Astrocyte (in vitro differentiated cells and primary cell): ENCODE data around the gene MPZL1. TPM values are rescaled to one million over a fixed set of nuclear protein-coding genes. Genes with fewer than 3 reads are reported as not detected.

Experiments used
- DNase-seq: peaks from one replicate; pipeline ENCODE4 v3.0.0-alpha.2; 2010; ENCODE audit warnings: low read depth
- FAIRE-seq: peaks from 2 replicates; lab custom pipeline; 2011; peaks lifted over from hg19 to GRCh38; lab: Jason Lieb, UNC
- H2AFZ ChIP-seq: 2 replicates; pipeline ENCODE4 v1.6.0; 2012; ENCODE audit warnings: low read depth, low read length, inconsistent platforms
- H3K27ac ChIP-seq: 2 replicates; pipeline ENCODE4 v1.5.1; 2011; ENCODE audit warnings: low read depth, low read length, inconsistent platforms
- H3K27me3 ChIP-seq: 2 replicates; pipeline ENCODE4 v1.6.0; 2011; ENCODE audit warnings: low read length, inconsistent platforms; ENCODE audit not compliant: insufficient read depth
- H3K36me3 ChIP-seq: 2 replicates; pipeline ENCODE4 v1.5.1; 2011; ENCODE audit warnings: low read length, inconsistent platforms; ENCODE audit not compliant: insufficient read depth
- H3K4me1 ChIP-seq: 2 replicates; pipeline ENCODE4 v1.5.1; 2011; ENCODE audit warnings: low read length, inconsistent platforms; ENCODE audit not compliant: insufficient read depth
- H3K4me2 ChIP-seq: 2 replicates; pipeline ENCODE4 v1.6.0; 2012; ENCODE audit warnings: low read length, inconsistent platforms
- H3K4me3 ChIP-seq: 2 replicates; pipeline ENCODE4 v1.5.1; 2011; ENCODE audit warnings: low read depth, mild to moderate bottlenecking, low read length, inconsistent platforms; ENCODE audit not compliant: insufficient read depth
- H3K79me2 ChIP-seq: 2 replicates; pipeline ENCODE4 v1.6.0; 2012; ENCODE audit warnings: mild to moderate bottlenecking, low read length, inconsistent platforms; ENCODE audit not compliant: insufficient read depth
- H3K9ac ChIP-seq: 2 replicates; pipeline ENCODE4 v1.6.0; 2012; ENCODE audit warnings: mild to moderate bottlenecking, low read length, inconsistent platforms
- H3K9me3 ChIP-seq: 2 replicates; pipeline ENCODE4 v1.5.1; 2012; ENCODE audit warnings: low read depth, mild to moderate bottlenecking, low read length, inconsistent platforms; ENCODE audit not compliant: insufficient read depth
- H4K20me1 ChIP-seq: 2 replicates; pipeline ENCODE4 v1.6.0; 2012; ENCODE audit warnings: low read length, inconsistent platforms; ENCODE audit not compliant: insufficient read depth
- H3K27ac Mint-ChIP-seq: one replicate; pipeline ENCODE4 v1.8.0; 2021; ENCODE audit warnings: mild to moderate bottlenecking, mixed read lengths; ENCODE audit not compliant: unreplicated experiment
- H3K27me3 Mint-ChIP-seq: one replicate; pipeline ENCODE4 v1.8.0; 2021; ENCODE audit warnings: low read depth, mixed read lengths; ENCODE audit not compliant: unreplicated experiment
- H3K36me3 Mint-ChIP-seq: one replicate; pipeline ENCODE4 v1.8.0; 2021; ENCODE audit warnings: low read depth, mixed read lengths; ENCODE audit not compliant: unreplicated experiment
- H3K4me1 Mint-ChIP-seq: one replicate; pipeline ENCODE4 v1.8.0; 2021; ENCODE audit warnings: low read depth, mixed read lengths; ENCODE audit not compliant: unreplicated experiment
- H3K4me3 Mint-ChIP-seq: one replicate; pipeline ENCODE4 v1.8.0; 2021; ENCODE audit warnings: mild to moderate bottlenecking, moderate library complexity, mixed read lengths; ENCODE audit not compliant: unreplicated experiment
- H3K9me3 Mint-ChIP-seq: one replicate; pipeline ENCODE4 v1.8.0; 2021; ENCODE audit warnings: mild to moderate bottlenecking, mixed read lengths; ENCODE audit not compliant: unreplicated experiment
- CTCF ChIP-seq: IDR thresholded peaks from 2 replicates; pipeline ENCODE4 v1.5.1; 2011; ENCODE audit warnings: low read depth, mild to moderate bottlenecking, inconsistent platforms, low read length, moderate library complexity; ENCODE audit not compliant: insufficient read depth
- EZH2 ChIP-seq: IDR thresholded peaks from 2 replicates; pipeline ENCODE4 v1.6.1; 2012; ENCODE audit warnings: mild to moderate bottlenecking, low read length, inconsistent platforms; ENCODE audit not compliant: insufficient read depth
- total RNA-seq: library from RNA; stranded (reverse); gene quantifications from 2 replicates; pipeline ENCODE4 v1.2.1, GENCODE V29; 2021

Gene MPZL1
- total RNA-seq, 1 donor from 2014 or later: 240 TPM

- H3K27ac ChIP-seq: no peak overlapping the region
- no peaks in the 10 kb centered on the region for H3K36me3 ChIP-seq
- no peak for TF ChIP-seq EZH2
- no peak for TF ChIP-seq CTCF
- H3K4me2 ChIP-seq: no peak overlapping the region
- H3K36me3 Mint-ChIP-seq: peaks cover 10% of the 10 kb centered on the region
- peaks cover 32% of the 10 kb centered on the region for H3K4me1 Mint-ChIP-seq
- H3K27me3 Mint-ChIP-seq: no peaks in the 10 kb centered on the region
- H3K4me1 ChIP-seq: peaks cover 19% of the 10 kb centered on the region
- no peak overlapping the region for H3K4me3 Mint-ChIP-seq
- no peak overlapping the region for H3K9ac ChIP-seq
- H3K27ac Mint-ChIP-seq: no peak overlapping the region
- H2AFZ ChIP-seq: no peak overlapping the region
- H3K9me3 Mint-ChIP-seq: no peaks in the 10 kb centered on the region
- no peak overlapping the region for H3K4me3 ChIP-seq
- FAIRE-seq (no peak), DNase-seq (no peak)
- peaks cover 3% of the 10 kb centered on the region for H4K20me1 ChIP-seq
- H3K27me3 ChIP-seq: no peaks in the 10 kb centered on the region
- H3K79me2 ChIP-seq: no peaks in the 10 kb centered on the region
- no peaks in the 10 kb centered on the region for H3K9me3 ChIP-seq
Measured at GRCh38 chr1:167799747-167800146, 78.0 kb downstream of the MPZL1 start.

GRCh38 chr1:167800251-167800650 lies 78.5 kb downstream of the MPZL1 start:
- DNase-seq: no peak
- Histone ChIP-seq H3K27ac (no peak overlapping the region), H3K4me1 (peaks cover 19% of the 10 kb centered on the region), H3K4me2 (no peak overlapping the region), H2AFZ (no peak overlapping the region), H3K9me3 (no peaks in the 10 kb centered on the region), H3K79me2 (no peaks in the 10 kb centered on the region), H3K36me3 (no peaks in the 10 kb centered on the region), H3K27me3 (no peaks in the 10 kb centered on the region), H3K4me3 (no peak overlapping the region), H4K20me1 (peaks cover 3% of the 10 kb centered on the region), H3K9ac (no peak overlapping the region)
- Mint-ChIP-seq H3K9me3 (no peaks in the 10 kb centered on the region), H3K27me3 (no peaks in the 10 kb centered on the region), H3K36me3 (peaks cover 10% of the 10 kb centered on the region), H3K4me1 (peaks cover 35% of the 10 kb centered on the region), H3K4me3 (no peak overlapping the region), H3K27ac (no peak overlapping the region)
- no peak for FAIRE-seq
- no peak for TF ChIP-seq CTCF
- TF ChIP-seq EZH2: no peak

GRCh38 chr1:167802235-167802634 lies 80.5 kb downstream of the MPZL1 start:
- peaks cover 25% of the 10 kb centered on the region for H3K4me1 Mint-ChIP-seq
- H3K4me3 ChIP-seq: no peak overlapping the region
- no peak overlapping the region for H3K4me2 ChIP-seq
- no peak overlapping the region for H2AFZ ChIP-seq
- no peaks in the 10 kb centered on the region for H3K36me3 ChIP-seq
- no peaks in the 10 kb centered on the region for H3K27me3 ChIP-seq
- H3K27ac ChIP-seq: no peak overlapping the region
- H3K9me3 Mint-ChIP-seq: peaks cover 2% of the 10 kb centered on the region
- H3K79me2 ChIP-seq: no peaks in the 10 kb centered on the region
- H3K27me3 Mint-ChIP-seq: no peaks in the 10 kb centered on the region
- H3K27ac Mint-ChIP-seq: no peak overlapping the region
- H3K9ac ChIP-seq: no peak overlapping the region
- H3K36me3 Mint-ChIP-seq: peaks cover 13% of the 10 kb centered on the region
- DNase-seq: no peak
- H3K9me3 ChIP-seq: no peaks in the 10 kb centered on the region
- peaks cover 5% of the 10 kb centered on the region for H3K4me1 ChIP-seq
- TF ChIP-seq CTCF (no peak), EZH2 (no peak)
- no peak overlapping the region for H3K4me3 Mint-ChIP-seq
- H4K20me1 ChIP-seq: peaks cover 3% of the 10 kb centered on the region
- no peak for FAIRE-seq
